Ascending aorta (tissue), 2 donors: ENCODE data around the gene RNF40. TPM values are rescaled to one million over a fixed set of nuclear protein-coding genes. Genes with fewer than 3 reads are reported as not detected.

Experiments used
- DNase-seq, 2 donors: peaks; one replicate each; pipeline ENCODE4 v3.0.0-alpha.2; 2019; ENCODE audit warnings: low spot score in 2 of 2
- H3K27ac ChIP-seq, 2 donors: fragments of 200-600 bp; sonication (generic); one replicate each; pipeline ENCODE4 v1.5.1; 2016 to 2017; ENCODE audit warnings: mild to moderate bottlenecking in 1 of 2
- H3K27me3 ChIP-seq: fragments of 200-600 bp; sonication (generic); one replicate; pipeline ENCODE4 v1.5.1; 2017
- H3K36me3 ChIP-seq, 2 donors: fragments of 200-600 bp; sonication (generic); one replicate each; pipeline ENCODE4 v1.5.1; 2016
- H3K4me1 ChIP-seq, 2 donors: fragments of 200-600 bp; sonication (generic); one replicate each; pipeline ENCODE4 v1.5.1; 2016 to 2017; ENCODE audit warnings: mild to moderate bottlenecking in 1 of 2
- H3K4me3 ChIP-seq, 2 donors: fragments of 200-600 bp; sonication (generic); one replicate each; pipeline ENCODE4 v1.5.1; 2016 to 2017; ENCODE audit warnings: mild to moderate bottlenecking in 1 of 2
- H3K9me3 ChIP-seq, 2 donors: fragments of 200-600 bp; sonication (generic); one replicate each; pipeline ENCODE4 v1.5.1; 2016
- intact Hi-C: fragments of 100-400 bp; cut with DNase I; formaldehyde crosslinking; loops from one replicate; pipeline ENCODE4 v1.15.1; 2023
- total RNA-seq: library from RNA; depleted of rRNA; stranded (reverse); fragments of >200 nt; gene quantifications from one replicate; pipeline ENCODE4 v1.1.0, GENCODE V29; 2016
- TF ChIP-seq, protein P1 (sequence below), 3 experiments: fragments of 200-600 bp in 2 of 3; fragments of 450-650 bp in 1 of 3; sonication (generic) in 2 of 3; IDR thresholded peaks; one replicate each; pipeline ENCODE4 v1.5.1; 2016 to 2019; ENCODE audit warnings: antibody characterized with exemption in 3 of 3, mild to moderate bottlenecking in 1 of 3, moderate library complexity in 1 of 3

RNF40 gene
- total RNA-seq: 66.3 TPM

DNA sequence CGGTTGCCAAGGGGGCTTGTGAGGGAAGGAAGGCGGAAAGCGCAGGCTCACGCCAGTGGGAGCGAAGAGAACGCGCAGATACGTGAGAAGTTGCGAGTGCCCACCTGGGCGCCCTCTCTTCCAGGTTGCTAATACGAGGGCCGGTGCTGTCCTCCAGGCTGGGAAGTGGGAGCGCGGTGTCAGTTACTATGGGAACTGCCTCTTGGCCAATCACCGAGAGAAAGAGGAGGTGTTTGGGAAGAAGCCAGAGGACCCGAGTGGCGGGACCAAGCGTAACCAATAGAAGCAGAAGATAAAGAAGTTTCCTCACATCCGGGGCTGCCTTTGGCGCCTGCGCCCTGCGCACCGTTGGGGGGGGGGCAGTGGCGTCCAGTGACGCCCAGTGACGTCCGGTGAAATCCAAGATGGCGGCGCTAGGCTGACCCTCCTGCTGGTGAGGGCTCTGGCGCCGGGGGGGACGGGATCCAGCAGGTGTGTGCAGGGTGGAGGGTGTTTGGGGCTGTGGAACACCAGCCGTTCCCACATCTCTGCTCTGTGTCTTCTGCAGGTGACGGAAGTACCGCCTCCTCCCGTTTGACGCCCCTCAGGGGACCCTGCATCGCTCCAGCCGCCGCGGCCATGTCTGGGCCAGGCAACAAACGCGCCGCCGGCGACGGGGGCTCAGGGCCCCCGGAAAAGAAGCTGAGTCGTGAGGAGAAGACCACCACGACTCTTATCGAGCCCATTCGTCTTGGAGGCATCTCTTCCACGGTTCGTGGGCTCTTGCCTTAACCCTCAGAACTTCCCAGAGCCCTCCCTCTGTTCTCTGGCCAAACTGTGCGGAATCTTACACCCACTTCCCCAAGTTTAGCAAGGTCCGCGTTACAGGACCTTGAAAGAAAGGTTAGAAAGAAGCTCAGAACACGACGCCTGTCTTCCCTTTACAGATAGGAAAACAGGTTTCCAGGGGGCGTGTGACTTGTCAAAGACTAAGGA lies at the start of gene RNF40, which contains the start of gene CFAP119:
RNF40 (plus strand) TSS at position 395 of the 975 bp plus-strand sequence; CDS start at position 619, 224 bp downstream.
CFAP119 (minus strand) TSS at position 135 of the 975 bp plus-strand sequence. CDS start 314 bp downstream, outside the sequence.
- H3K27me3 ChIP-seq: no peaks in the 10 kb centered on the region
- TF ChIP-seq, protein P1, sequence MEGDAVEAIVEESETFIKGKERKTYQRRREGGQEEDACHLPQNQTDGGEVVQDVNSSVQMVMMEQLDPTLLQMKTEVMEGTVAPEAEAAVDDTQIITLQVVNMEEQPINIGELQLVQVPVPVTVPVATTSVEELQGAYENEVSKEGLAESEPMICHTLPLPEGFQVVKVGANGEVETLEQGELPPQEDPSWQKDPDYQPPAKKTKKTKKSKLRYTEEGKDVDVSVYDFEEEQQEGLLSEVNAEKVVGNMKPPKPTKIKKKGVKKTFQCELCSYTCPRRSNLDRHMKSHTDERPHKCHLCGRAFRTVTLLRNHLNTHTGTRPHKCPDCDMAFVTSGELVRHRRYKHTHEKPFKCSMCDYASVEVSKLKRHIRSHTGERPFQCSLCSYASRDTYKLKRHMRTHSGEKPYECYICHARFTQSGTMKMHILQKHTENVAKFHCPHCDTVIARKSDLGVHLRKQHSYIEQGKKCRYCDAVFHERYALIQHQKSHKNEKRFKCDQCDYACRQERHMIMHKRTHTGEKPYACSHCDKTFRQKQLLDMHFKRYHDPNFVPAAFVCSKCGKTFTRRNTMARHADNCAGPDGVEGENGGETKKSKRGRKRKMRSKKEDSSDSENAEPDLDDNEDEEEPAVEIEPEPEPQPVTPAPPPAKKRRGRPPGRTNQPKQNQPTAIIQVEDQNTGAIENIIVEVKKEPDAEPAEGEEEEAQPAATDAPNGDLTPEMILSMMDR (IDR thresholded peaks at IDR 0.05): no peak
- peak within 1 kb of the TSS; percentile 85 to 88 for H3K4me3 ChIP-seq
- peaks cover 16 to 20% of the 10 kb centered on the region in 2 donors for H3K4me1 ChIP-seq
- H3K36me3 ChIP-seq: peaks cover 35 to 38% of the 10 kb centered on the region in 2 donors
- peak; percentile 95 to 98 for DNase-seq
- no peaks in the 10 kb centered on the region for H3K9me3 ChIP-seq
- intact Hi-C loops: loop anchor here (1.0 kb wide), 2 partner anchors 14 to 64 kb away; partner anchors contain the start of gene PHKG2
- peak within 1 kb of the TSS; percentile 89 to 96 for H3K27ac ChIP-seq

DNA sequence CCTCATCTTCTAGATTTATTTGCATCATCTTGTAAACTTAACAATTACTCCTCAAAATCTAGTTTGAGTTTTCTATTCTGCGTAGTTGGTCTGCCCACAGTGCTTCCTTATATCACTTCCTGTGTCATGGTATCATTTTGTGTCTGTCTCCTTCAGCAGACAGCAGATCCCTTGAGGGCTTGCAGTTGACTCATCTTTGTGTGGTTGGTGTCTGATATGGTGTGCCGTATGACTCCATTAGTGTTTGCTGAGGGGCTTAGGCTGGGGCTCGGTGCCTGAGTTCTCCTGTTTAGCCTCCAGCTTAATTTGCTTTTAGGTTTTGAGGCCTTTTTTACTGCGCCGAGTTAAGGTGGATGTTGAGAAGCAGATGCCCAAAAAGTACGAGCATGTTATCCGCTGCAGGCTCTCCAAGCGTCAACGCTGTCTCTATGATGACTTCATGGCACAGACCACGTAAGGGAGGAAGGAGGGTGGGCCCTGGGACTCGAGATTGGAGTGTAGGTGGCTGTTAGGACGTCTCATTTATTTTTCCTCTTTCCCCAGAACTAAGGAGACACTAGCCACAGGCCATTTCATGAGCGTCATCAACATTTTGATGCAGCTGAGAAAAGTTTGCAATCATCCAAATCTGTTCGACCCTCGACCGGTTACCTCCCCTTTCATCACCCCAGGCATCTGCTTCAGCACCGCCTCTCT lies 46.2 kb upstream of the RNF40 start:
- Histone ChIP-seq H3K9me3 (no peaks in the 10 kb centered on the region), H3K4me1 (no peaks in the 10 kb centered on the region), H3K4me3 (no peak overlapping the region), H3K27ac (peak overlapping the region in 1 of 2 donors; percentile 33), H3K27me3 (no peaks in the 10 kb centered on the region), H3K36me3 (peaks cover 94 to 95% of the 10 kb centered on the region in 2 donors)
- TF ChIP-seq, protein P1 (IDR thresholded peaks at IDR 0.05): no peak
- intact Hi-C loops: no loop called here
- DNase-seq: no peak

DNA sequence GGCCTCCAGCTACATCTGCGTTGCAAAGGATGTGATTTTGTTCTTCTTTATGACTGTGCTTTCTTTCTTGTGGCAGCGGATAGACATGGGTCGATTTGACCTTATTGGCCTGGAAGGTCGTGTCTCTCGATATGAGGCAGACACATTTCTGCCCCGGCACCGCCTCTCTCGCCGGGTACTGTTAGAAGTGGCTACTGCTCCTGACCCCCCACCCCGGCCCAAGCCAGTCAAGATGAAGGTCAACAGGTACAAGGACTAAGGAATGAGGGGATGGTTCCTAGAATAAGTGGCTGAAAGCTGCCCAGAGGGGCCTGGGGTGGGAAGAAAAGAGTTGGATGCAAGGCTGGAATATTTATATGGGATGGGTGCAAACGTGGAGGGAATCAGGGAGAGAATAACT lies 42.0 kb upstream of the RNF40 start:
- H3K36me3 ChIP-seq: peaks cover 93 to 98% of the 10 kb centered on the region in 2 donors
- no peak overlapping the region for H3K4me3 ChIP-seq
- H3K27me3 ChIP-seq: no peaks in the 10 kb centered on the region
- H3K27ac ChIP-seq: no peak overlapping the region
- intact Hi-C loops: no loop called here
- DNase-seq: no peak
- TF ChIP-seq, protein P1 (IDR thresholded peaks at IDR 0.05): no peak
- H3K9me3 ChIP-seq: no peaks in the 10 kb centered on the region
- H3K4me1 ChIP-seq: no peaks in the 10 kb centered on the region

DNA sequence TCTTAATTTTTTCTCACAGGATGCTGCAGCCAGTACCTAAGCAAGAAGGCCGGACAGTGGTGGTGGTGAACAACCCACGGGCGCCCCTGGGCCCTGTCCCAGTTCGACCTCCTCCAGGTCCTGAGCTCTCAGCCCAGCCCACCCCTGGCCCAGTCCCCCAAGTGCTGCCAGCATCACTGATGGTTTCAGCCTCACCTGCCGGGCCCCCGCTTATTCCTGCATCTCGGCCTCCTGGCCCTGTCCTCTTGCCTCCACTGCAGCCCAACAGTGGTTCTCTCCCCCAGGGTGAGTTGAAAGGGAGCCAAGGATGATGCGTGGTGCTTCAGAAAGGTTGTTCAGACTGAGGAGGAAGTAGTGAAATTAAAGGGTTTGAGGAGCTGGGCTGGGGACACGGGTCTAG lies 41.4 kb upstream of the RNF40 start:
- TF ChIP-seq, protein P1 (IDR thresholded peaks at IDR 0.05): no peak
- Histone ChIP-seq H3K4me1 (no peaks in the 10 kb centered on the region), H3K27ac (no peak overlapping the region), H3K27me3 (no peaks in the 10 kb centered on the region), H3K4me3 (no peak overlapping the region), H3K9me3 (no peaks in the 10 kb centered on the region), H3K36me3 (peaks cover 92 to 96% of the 10 kb centered on the region in 2 donors)
- intact Hi-C loops: no loop called here
- no peak for DNase-seq

DNA sequence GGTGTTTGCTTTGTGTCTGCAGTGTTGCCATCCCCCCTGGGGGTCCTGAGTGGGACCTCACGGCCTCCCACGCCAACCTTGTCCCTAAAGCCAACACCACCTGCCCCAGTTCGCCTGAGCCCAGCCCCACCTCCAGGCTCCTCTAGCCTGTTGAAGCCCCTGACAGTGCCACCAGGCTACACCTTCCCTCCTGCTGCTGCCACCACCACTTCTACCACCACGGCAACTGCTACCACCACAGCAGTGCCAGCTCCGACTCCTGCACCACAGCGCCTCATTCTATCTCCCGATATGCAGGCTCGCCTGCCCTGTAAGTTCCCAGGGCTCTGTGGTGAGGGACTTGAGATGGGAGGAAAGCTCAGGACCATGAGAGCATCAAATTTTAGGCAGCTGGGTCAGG lies 41.0 kb upstream of the RNF40 start:
- TF ChIP-seq, protein P1 (IDR thresholded peaks at IDR 0.05): no peak
- no peaks in the 10 kb centered on the region for H3K27me3 ChIP-seq
- DNase-seq: no peak

More for the DNA sequence above, 41.0 kb upstream of the RNF40 start:
- no peaks in the 10 kb centered on the region for H3K9me3 ChIP-seq
- intact Hi-C loops: no loop called here
- H3K4me1 ChIP-seq: no peaks in the 10 kb centered on the region
- no peak overlapping the region for H3K4me3 ChIP-seq
- H3K36me3 ChIP-seq: peaks cover 91 to 92% of the 10 kb centered on the region in 2 donors
- H3K27ac ChIP-seq: no peak overlapping the region
